Smooth muscle cell (in vitro differentiated cells): Measurements from ENCODE around the gene SLC22A4. TPM values are rescaled to one million over a fixed set of nuclear protein-coding genes. Genes with fewer than 3 reads are reported as not detected.

ENCODE experiments used
- DNase-seq: peaks from one replicate; lab custom pipeline; 2025; ENCODE audit not compliant: unreplicated experiment; lab: John Stamatoyannopoulos, UW
- H2AFZ ChIP-seq: fragments of 200-600 bp; sonication (generic); 2 replicates; pipeline ENCODE4 v1.6.0; 2016; ENCODE audit warnings: antibody characterized with exemption, low read depth, mild to moderate bottlenecking
- H3F3A ChIP-seq: fragments of 200-600 bp; sonication (generic); 2 replicates; pipeline ENCODE4 v1.6.0; 2017; ENCODE audit warnings: antibody characterized with exemption, low read depth
- H3K27ac ChIP-seq: fragments of 200-600 bp; sonication (generic); 2 replicates; pipeline ENCODE4 v1.5.1; 2016; ENCODE audit warnings: low read depth, mild to moderate bottlenecking
- H3K27me3 ChIP-seq: fragments of 200-600 bp; sonication (generic); 2 replicates; pipeline ENCODE4 v1.6.1; 2016; ENCODE audit warnings: low read depth, mild to moderate bottlenecking
- H3K36me3 ChIP-seq: fragments of 200-600 bp; sonication (generic); 2 replicates; pipeline ENCODE4 v1.5.1; 2016; ENCODE audit warnings: low read depth
- H3K4me1 ChIP-seq: fragments of 200-600 bp; sonication (generic); 2 replicates; pipeline ENCODE4 v1.5.1; 2016; ENCODE audit warnings: low read depth
- H3K4me2 ChIP-seq: fragments of 200-600 bp; sonication (generic); 2 replicates; pipeline ENCODE4 v1.6.0; 2016; ENCODE audit warnings: mild to moderate bottlenecking
- H3K4me3 ChIP-seq: fragments of 200-600 bp; sonication (generic); 2 replicates; pipeline ENCODE4 v1.5.1; 2016; ENCODE audit warnings: mild to moderate bottlenecking
- H3K79me2 ChIP-seq: fragments of 200-600 bp; sonication (generic); 2 replicates; pipeline ENCODE4 v1.6.0; 2016; ENCODE audit warnings: low read depth, mild to moderate bottlenecking
- H3K9ac ChIP-seq: fragments of 200-600 bp; sonication (generic); 2 replicates; pipeline ENCODE4 v1.6.0; 2016; ENCODE audit warnings: low read depth
- H3K9me3 ChIP-seq: fragments of 200-600 bp; sonication (generic); replicated peaks from 2 replicates; pipeline ENCODE4 v1.5.1; 2016; ENCODE audit warnings: low read depth
- H4K20me1 ChIP-seq: fragments of 200-600 bp; sonication (generic); 2 replicates; pipeline ENCODE4 v1.6.0; 2016; ENCODE audit warnings: low read depth
- CTCF ChIP-seq: fragments of 200-600 bp; sonication (generic); IDR thresholded peaks from 2 replicates; pipeline ENCODE4 v1.5.1; 2017; ENCODE audit warnings: borderline replicate concordance, mild to moderate bottlenecking, antibody characterized with exemption; ENCODE audit not compliant: insufficient read depth, poor library complexity, severe bottlenecking
- WGBS: methylation state at CpG from one replicate; pipeline ENCODE4 v1.1.7; 2016; ENCODE audit warnings: low lambda C conversion rate; 5-methylcytosine and 5-hydroxymethylcytosine counted together
- polyA plus RNA-seq: library from polyadenylated mRNA; unstranded; fragments of >200 nt; fragmentation: Nextera tagmentation; extraction: Ambion mirVana; gene quantifications from 2 replicates; pipeline ENCODE4 v1.2.1, GENCODE V29; 2016
- total RNA-seq: library from RNA; depleted of rRNA; stranded (reverse); fragments of >200 nt; gene quantifications from 2 replicates; pipeline ENCODE4 v1.2.3, GENCODE V29; 2014

Gene SLC22A4
- total and polyA plus RNA-seq, 2 experiments from 2014 or later, result 3.1 to 3.8 TPM

- Histone ChIP-seq H2AFZ (no peak overlapping the region), H3K27me3 (no peaks in the 10 kb centered on the region), H3K4me1 (no peaks in the 10 kb centered on the region), H4K20me1 (no peaks in the 10 kb centered on the region), H3K79me2 (peaks cover 8% of the 10 kb centered on the region), H3F3A (no peaks in the 10 kb centered on the region), H3K9me3 (no peaks in the 10 kb centered on the region), H3K36me3 (no peaks in the 10 kb centered on the region), H3K27ac (no peak overlapping the region), H3K4me2 (no peak overlapping the region), H3K4me3 (no peak overlapping the region), H3K9ac (no peak overlapping the region)
- no peak for DNase-seq
- 83% methylated on average over 11 of the region's 11 CpGs for WGBS
- no peak for TF ChIP-seq CTCF
These were observed 7.4 kb downstream of the SLC22A4 start for GRCh38 chr5:132301344-132302271.

- Histone ChIP-seq H4K20me1 (no peaks in the 10 kb centered on the region), H3K79me2 (peaks cover 8% of the 10 kb centered on the region), H3F3A (no peaks in the 10 kb centered on the region), H3K27ac (no peak overlapping the region), H3K4me3 (no peak overlapping the region), H3K4me2 (no peak overlapping the region), H3K4me1 (no peaks in the 10 kb centered on the region), H3K9me3 (no peaks in the 10 kb centered on the region), H3K9ac (no peak overlapping the region), H3K27me3 (no peaks in the 10 kb centered on the region), H2AFZ (no peak overlapping the region), H3K36me3 (no peaks in the 10 kb centered on the region)
- no peak for DNase-seq
- WGBS, result 87% methylated on average over 3 of the region's 3 CpGs
- TF ChIP-seq CTCF, result no peak
These were observed 8.2 kb downstream of the SLC22A4 start for GRCh38 chr5:132302413-132302812.

GRCh38 chr5:132303589-132303988 lies 9.4 kb downstream of the SLC22A4 start:
- Histone ChIP-seq H3K79me2 (no peaks in the 10 kb centered on the region), H3K9ac (no peak overlapping the region), H3F3A (no peaks in the 10 kb centered on the region), H3K36me3 (no peaks in the 10 kb centered on the region), H3K4me2 (no peak overlapping the region), H3K27ac (no peak overlapping the region), H3K4me3 (no peak overlapping the region), H3K4me1 (no peaks in the 10 kb centered on the region), H3K27me3 (no peaks in the 10 kb centered on the region), H2AFZ (no peak overlapping the region), H4K20me1 (no peaks in the 10 kb centered on the region), H3K9me3 (no peaks in the 10 kb centered on the region)
- WGBS, result 83% methylated on average over 6 of the region's 6 CpGs
- TF ChIP-seq CTCF, result no peak
- no peak for DNase-seq
